Nephron progenitor cell (in vitro differentiated cells): Measurements from ENCODE around the gene SMARCAD1.

ENCODE experiments used
- DNase-seq: peaks from one replicate; pipeline ENCODE4 v3.0.0; 2021
- H3K27ac Mint-ChIP-seq: 2 replicates; pipeline ENCODE4 v1.8.0; 2021; ENCODE audit warnings: mild to moderate bottlenecking, moderate library complexity, mixed read lengths
- H3K27me3 Mint-ChIP-seq: 2 replicates; pipeline ENCODE4 v1.8.0; 2021; ENCODE audit warnings: mild to moderate bottlenecking, low read depth, mixed read lengths; ENCODE audit not compliant: poor library complexity
- H3K36me3 Mint-ChIP-seq: 2 replicates; pipeline ENCODE4 v1.8.0; 2021; ENCODE audit warnings: low read depth, mixed read lengths
- H3K4me1 Mint-ChIP-seq: 2 replicates; pipeline ENCODE4 v1.8.0; 2021; ENCODE audit warnings: mixed read lengths
- H3K4me3 Mint-ChIP-seq: 2 replicates; pipeline ENCODE4 v1.8.0; 2021; ENCODE audit warnings: mild to moderate bottlenecking, moderate library complexity, mixed read lengths
- H3K9me3 Mint-ChIP-seq: 2 replicates; pipeline ENCODE4 v1.8.0; 2021; ENCODE audit warnings: mild to moderate bottlenecking, moderate library complexity, mixed read lengths
- CTCF ChIP-seq: fragments of 200-600 bp; sonication (generic); IDR thresholded peaks from 2 replicates; pipeline ENCODE4 v1.5.0; 2021; ENCODE audit warnings: antibody characterized with exemption

The SMARCAD1 gene

GRCh38 chr4:94202769-94203168 is 4.9 kb upstream of the SMARCAD1 start:
- H3K27me3 Mint-ChIP-seq: peaks cover 7% of the 10 kb centered on the region
- peaks cover 18% of the 10 kb centered on the region for H3K9me3 Mint-ChIP-seq
- H3K27ac Mint-ChIP-seq: no peak overlapping the region
- H3K4me3 Mint-ChIP-seq: no peak overlapping the region
- no peak for DNase-seq
- no peak for TF ChIP-seq CTCF
- H3K4me1 Mint-ChIP-seq: no peaks in the 10 kb centered on the region
- H3K36me3 Mint-ChIP-seq: no peaks in the 10 kb centered on the region

- no peak for DNase-seq
Measured at GRCh38 chr4:94208266-94208665, 601 bp downstream of the SMARCAD1 start.

GRCh38 chr4:94208918-94209317 is 1.3 kb downstream of the SMARCAD1 start:
- H3K4me3 Mint-ChIP-seq: peak overlapping the region; percentile 100
- no peak for TF ChIP-seq CTCF
- H3K9me3 Mint-ChIP-seq: peaks cover 6% of the 10 kb centered on the region
- no peak overlapping the region for H3K27ac Mint-ChIP-seq
- peaks cover 53% of the 10 kb centered on the region for H3K36me3 Mint-ChIP-seq
- no peaks in the 10 kb centered on the region for H3K27me3 Mint-ChIP-seq
- DNase-seq: no peak
- H3K4me1 Mint-ChIP-seq: peaks cover 33% of the 10 kb centered on the region

More at GRCh38 chr4:94208266-94208665, 601 bp downstream of the SMARCAD1 start:
- peaks cover 47% of the 10 kb centered on the region for H3K36me3 Mint-ChIP-seq
- H3K4me1 Mint-ChIP-seq: peaks cover 33% of the 10 kb centered on the region
- peak overlapping the region; percentile 100 for H3K4me3 Mint-ChIP-seq
- peak overlapping the region; percentile 100 for H3K27ac Mint-ChIP-seq
- H3K27me3 Mint-ChIP-seq: no peaks in the 10 kb centered on the region
- TF ChIP-seq CTCF: no peak
- peaks cover 2% of the 10 kb centered on the region for H3K9me3 Mint-ChIP-seq

- H3K4me3 Mint-ChIP-seq: no peak overlapping the region
- TF ChIP-seq CTCF: no peak
- peaks cover 33% of the 10 kb centered on the region for H3K4me1 Mint-ChIP-seq
- no peak overlapping the region for H3K27ac Mint-ChIP-seq
- H3K36me3 Mint-ChIP-seq: peaks cover 83% of the 10 kb centered on the region
- H3K9me3 Mint-ChIP-seq: peaks cover 29% of the 10 kb centered on the region
- DNase-seq: no peak
- no peaks in the 10 kb centered on the region for H3K27me3 Mint-ChIP-seq
Measured at GRCh38 chr4:94211861-94212260, 4.2 kb downstream of the SMARCAD1 start.

GRCh38 chr4:94214703-94215319 is 7.1 kb downstream of the SMARCAD1 start:
- Mint-ChIP-seq H3K27ac (no peak overlapping the region), H3K9me3 (peaks cover 29% of the 10 kb centered on the region), H3K4me1 (peaks cover 14% of the 10 kb centered on the region), H3K27me3 (no peaks in the 10 kb centered on the region), H3K36me3 (peaks cover 98% of the 10 kb centered on the region), H3K4me3 (no peak overlapping the region)
- no peak for TF ChIP-seq CTCF
- DNase-seq: no peak

GRCh38 chr4:94216394-94216793 is 8.7 kb downstream of the SMARCAD1 start:
- no peak for TF ChIP-seq CTCF
- H3K36me3 Mint-ChIP-seq: peaks cover 90% of the 10 kb centered on the region
- no peak overlapping the region for H3K4me3 Mint-ChIP-seq
- DNase-seq: no peak
- no peak overlapping the region for H3K27ac Mint-ChIP-seq
- peaks cover 4% of the 10 kb centered on the region for H3K4me1 Mint-ChIP-seq
- peaks cover 29% of the 10 kb centered on the region for H3K9me3 Mint-ChIP-seq
- no peaks in the 10 kb centered on the region for H3K27me3 Mint-ChIP-seq
